K562 (cell line): ENCODE data around the gene KLHL12. TPM values are rescaled to one million over a fixed set of nuclear protein-coding genes. Genes with fewer than 3 reads are reported as not detected.

Experiments used
- BDP1 ChIP-seq: IDR thresholded peaks from 3 replicates; pipeline ENCODE4 v1.6.1; 2011; ENCODE audit not compliant: insufficient read length, insufficient read depth
- CC2D1A ChIP-seq: fragments of 450-650 bp; IDR thresholded peaks from 2 replicates; pipeline ENCODE4 v1.6.1; 2017; ENCODE audit warnings: mild to moderate bottlenecking
- DIDO1 ChIP-seq: fragments of 450-650 bp; IDR thresholded peaks from 2 replicates; pipeline ENCODE4 v1.6.1; 2016; ENCODE audit warnings: low read depth, missing biosample characterization, missing genetic modification characterization
- GTF2A2 ChIP-seq: IDR thresholded peaks from 2 replicates; pipeline ENCODE4 v1.6.1; 2016; ENCODE audit warnings: mild to moderate bottlenecking, missing genetic modification characterization, missing compliant biosample characterization
- KAT2B ChIP-seq: IDR thresholded peaks from one replicate; pipeline ENCODE4 v1.6.1; 2012; ENCODE audit warnings: low read depth, mild to moderate bottlenecking, control low read depth, inconsistent platforms, low read length, moderate library complexity
- KAT8 ChIP-seq: fragments of 450-650 bp; IDR thresholded peaks from 2 replicates; pipeline ENCODE4 v1.6.1; 2016; ENCODE audit warnings: low read depth, mild to moderate bottlenecking
- LARP7 ChIP-seq: fragments of 450-650 bp; IDR thresholded peaks from 2 replicates; pipeline ENCODE4 v1.6.1; 2016
- MYC ChIP-seq, 2 experiments: fragments of 250-450 bp in 1 of 2; sonication (Bioruptor Pico) in 1 of 2; IDR thresholded peaks; 2 replicates each; pipeline versions ENCODE4 v1.5.1 to v1.6.1; 2012 to 2021; ENCODE audit warnings: low read depth in 2 of 2, borderline replicate concordance in 1 of 2, improper control_type of control experiment in 1 of 2, low read length in 1 of 2, mild to moderate bottlenecking in 1 of 2, moderate library complexity in 1 of 2
- SMARCB1 ChIP-seq: IDR thresholded peaks from 2 replicates; pipeline ENCODE4 v1.6.1; 2011; ENCODE audit warnings: improper control_type of control experiment, low read depth; ENCODE audit not compliant: insufficient read length
- SMARCC2 ChIP-seq: fragments of 450-650 bp; IDR thresholded peaks from 2 replicates; pipeline ENCODE4 v1.6.1; 2017; ENCODE audit warnings: antibody characterized with exemption, moderate library complexity, mild to moderate bottlenecking, low read depth
- SPI1 ChIP-seq: IDR thresholded peaks from 2 replicates; pipeline ENCODE4 v1.6.1; 2011; ENCODE audit warnings: low read depth, low read length, control low read depth, borderline replicate concordance
- TEAD4 ChIP-seq, 2 experiments: sonication (generic) in 1 of 2; formaldehyde crosslinking in 1 of 2; IDR thresholded peaks; 2 replicates each; pipeline versions ENCODE4 v1.6.1 to v1.8.0; 2012 to 2022; ENCODE audit warnings: borderline replicate concordance in 1 of 2, inconsistent platforms in 1 of 2, low read length in 1 of 2, mild to moderate bottlenecking in 1 of 2, missing genetic modification reagents in 1 of 2
- polyA plus RNA-seq, 8 experiments: library from polyadenylated mRNA; depleted of rRNA in 4 of 8; stranded (reverse) in 5 of 8; unstranded in 3 of 8; fragments of >200 nt; fragmentation: Nextera tagmentation in 2 of 8; fragmentation: Illumina TruSeq in 1 of 8; extraction: Ambion mirVana in 2 of 8; extraction: Trizol in 1 of 8; gene quantifications; 2 replicates each; pipeline versions ENCODE4 v1.2.1 to v1.2.3, GENCODE V29; 2011 to 2014; ENCODE audit warnings: inconsistent platforms in 1 of 8, missing spikeins in 1 of 8
- total RNA-seq, 7 experiments: library from RNA; depleted of rRNA in 6 of 7; stranded (reverse); fragments of >200 nt in 6 of 7; fragmentation: Illumina TruSeq in 2 of 7; extraction: Trizol in 2 of 7; gene quantifications; 2 replicates each; pipeline versions ENCODE4 v1.2.1 to v1.2.3, GENCODE V29; 2011 to 2021; ENCODE audit warnings: low replicate concordance in 1 of 7
- TF ChIP-seq, protein P1 (sequence below): sonication (generic); formaldehyde crosslinking; IDR thresholded peaks from 2 replicates; pipeline ENCODE4 v1.8.0; 2022; ENCODE audit warnings: mild to moderate bottlenecking, missing genetic modification reagents
- TF ChIP-seq, protein P2 (sequence below): sonication (generic); formaldehyde crosslinking; IDR thresholded peaks from 2 replicates; pipeline ENCODE4 v1.8.0; 2022; ENCODE audit warnings: missing genetic modification reagents, mild to moderate bottlenecking, moderate library complexity, borderline replicate concordance

The KLHL12 gene
- total and polyA plus RNA-seq, 9 of the 15 experiments (the other 6 are each of a cell fraction or from before 2014, with no cell fraction given) = 23.1 to 85.1 (median 35.0) TPM

DNA sequence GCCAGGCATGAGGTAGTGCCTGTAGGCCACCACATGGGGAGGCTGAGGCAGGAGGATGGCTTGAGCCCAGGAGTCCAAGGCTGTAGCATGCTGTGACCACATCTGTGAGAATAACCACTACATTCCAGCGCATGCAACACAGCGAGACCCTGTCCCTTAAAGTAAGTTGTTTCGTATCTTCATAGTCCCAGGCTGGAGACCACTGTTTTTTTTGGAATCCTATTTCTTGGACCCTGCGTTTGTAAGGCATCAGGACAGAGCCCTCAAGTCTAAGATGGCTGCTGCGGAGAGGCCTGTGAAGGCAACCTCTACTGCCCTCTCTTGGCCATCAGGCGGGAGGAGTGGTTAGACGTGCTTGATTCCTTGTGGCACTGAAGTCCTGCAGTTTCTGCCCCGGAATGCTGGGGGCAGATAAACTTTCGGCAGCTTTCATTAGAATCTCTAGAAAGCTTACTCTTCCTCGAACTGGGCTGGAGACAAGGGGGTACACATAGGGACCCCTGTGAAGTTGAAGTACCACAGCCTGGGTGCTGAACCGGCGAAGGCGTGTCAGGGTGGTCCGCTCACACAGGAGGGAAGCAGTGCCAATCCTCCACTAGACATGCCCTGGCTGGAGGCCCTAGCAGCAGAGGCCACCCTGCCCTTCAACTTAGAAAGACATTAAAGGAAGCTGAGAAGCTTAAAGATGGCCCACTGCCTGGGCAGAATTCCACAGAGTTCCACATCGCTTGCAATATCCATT, 74.7 kb downstream of the KLHL12 start (continued):
- TF ChIP-seq CC2D1A (peak; percentile 34; the same call in 1 of the 2 replicates), SMARCC2 (no peak), BDP1 (no peak), GTF2A2 (no peak), KAT8 (peak; percentile 92), LARP7 (no peak), MYC (IDR thresholded peaks at IDR 0.05; ENCODE audit: low read depth, low read length) (peak; percentile 14; the same call in 1 of the 2 replicates), MYC (CRISPR knock-in tag; IDR thresholded peaks at IDR 0.05; ENCODE audit: borderline replicate concordance, low read depth) (no peak), SMARCB1 (no peak), DIDO1 (tag) (no peak), SPI1 (no peak), TEAD4 (IDR thresholded peaks at IDR 0.05; ENCODE audit: low read length) (peak; percentile 61), TEAD4 (CRISPR knock-in tag; IDR thresholded peaks at IDR 0.05; ENCODE audit: borderline replicate concordance) (no peak), KAT2B (no peak)
- TF ChIP-seq, protein P1, sequence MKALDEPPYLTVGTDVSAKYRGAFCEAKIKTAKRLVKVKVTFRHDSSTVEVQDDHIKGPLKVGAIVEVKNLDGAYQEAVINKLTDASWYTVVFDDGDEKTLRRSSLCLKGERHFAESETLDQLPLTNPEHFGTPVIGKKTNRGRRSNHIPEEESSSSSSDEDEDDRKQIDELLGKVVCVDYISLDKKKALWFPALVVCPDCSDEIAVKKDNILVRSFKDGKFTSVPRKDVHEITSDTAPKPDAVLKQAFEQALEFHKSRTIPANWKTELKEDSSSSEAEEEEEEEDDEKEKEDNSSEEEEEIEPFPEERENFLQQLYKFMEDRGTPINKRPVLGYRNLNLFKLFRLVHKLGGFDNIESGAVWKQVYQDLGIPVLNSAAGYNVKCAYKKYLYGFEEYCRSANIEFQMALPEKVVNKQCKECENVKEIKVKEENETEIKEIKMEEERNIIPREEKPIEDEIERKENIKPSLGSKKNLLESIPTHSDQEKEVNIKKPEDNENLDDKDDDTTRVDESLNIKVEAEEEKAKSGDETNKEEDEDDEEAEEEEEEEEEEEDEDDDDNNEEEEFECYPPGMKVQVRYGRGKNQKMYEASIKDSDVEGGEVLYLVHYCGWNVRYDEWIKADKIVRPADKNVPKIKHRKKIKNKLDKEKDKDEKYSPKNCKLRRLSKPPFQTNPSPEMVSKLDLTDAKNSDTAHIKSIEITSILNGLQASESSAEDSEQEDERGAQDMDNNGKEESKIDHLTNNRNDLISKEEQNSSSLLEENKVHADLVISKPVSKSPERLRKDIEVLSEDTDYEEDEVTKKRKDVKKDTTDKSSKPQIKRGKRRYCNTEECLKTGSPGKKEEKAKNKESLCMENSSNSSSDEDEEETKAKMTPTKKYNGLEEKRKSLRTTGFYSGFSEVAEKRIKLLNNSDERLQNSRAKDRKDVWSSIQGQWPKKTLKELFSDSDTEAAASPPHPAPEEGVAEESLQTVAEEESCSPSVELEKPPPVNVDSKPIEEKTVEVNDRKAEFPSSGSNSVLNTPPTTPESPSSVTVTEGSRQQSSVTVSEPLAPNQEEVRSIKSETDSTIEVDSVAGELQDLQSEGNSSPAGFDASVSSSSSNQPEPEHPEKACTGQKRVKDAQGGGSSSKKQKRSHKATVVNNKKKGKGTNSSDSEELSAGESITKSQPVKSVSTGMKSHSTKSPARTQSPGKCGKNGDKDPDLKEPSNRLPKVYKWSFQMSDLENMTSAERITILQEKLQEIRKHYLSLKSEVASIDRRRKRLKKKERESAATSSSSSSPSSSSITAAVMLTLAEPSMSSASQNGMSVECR (CRISPR knock-in tag) = no peak
- TF ChIP-seq, protein P2, sequence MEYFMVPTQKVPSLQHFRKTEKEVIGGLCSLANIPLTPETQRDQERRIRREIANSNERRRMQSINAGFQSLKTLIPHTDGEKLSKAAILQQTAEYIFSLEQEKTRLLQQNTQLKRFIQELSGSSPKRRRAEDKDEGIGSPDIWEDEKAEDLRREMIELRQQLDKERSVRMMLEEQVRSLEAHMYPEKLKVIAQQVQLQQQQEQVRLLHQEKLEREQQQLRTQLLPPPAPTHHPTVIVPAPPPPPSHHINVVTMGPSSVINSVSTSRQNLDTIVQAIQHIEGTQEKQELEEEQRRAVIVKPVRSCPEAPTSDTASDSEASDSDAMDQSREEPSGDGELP (CRISPR knock-in tag) = peak; percentile 41; the same call in 1 of the 2 replicates
